Naive B cell (primary cell): ENCODE measurements around the gene KLHL26. TPM values are rescaled to one million over a fixed set of nuclear protein-coding genes. Genes with fewer than 3 reads are reported as not detected.
A peak's percentile ranks its signal among the peaks of the same experiment; 100 is the strongest.

Experiments used
- ATAC-seq, 2 donors: fragments of 150-1000 bp; cut with Tn5 transposase; 2 replicates each; pipeline ENCODE4 v1.10.0; 2021; ENCODE audit warnings: low read depth in 2 of 2, mild to moderate bottlenecking in 2 of 2, moderate library complexity in 2 of 2
- DNase-seq: peaks from one replicate; pipeline ENCODE4 v3.0.0; 2022
- H3K27ac Mint-ChIP-seq, 6 donors: one replicate each; pipeline ENCODE4 v1.8.0; 2020 to 2022; ENCODE audit warnings: mild to moderate bottlenecking in 6 of 6, mixed read lengths in 6 of 6, moderate library complexity in 5 of 6, inconsistent platforms in 2 of 6
- H3K27me3 Mint-ChIP-seq, 3 donors: one replicate each; pipeline ENCODE4 v1.8.0; 2021 to 2022; ENCODE audit warnings: mixed read lengths in 3 of 3, mild to moderate bottlenecking in 1 of 3
- H3K36me3 Mint-ChIP-seq, 2 donors: one replicate each; pipeline ENCODE4 v1.8.0; 2020 to 2022; ENCODE audit warnings: mixed read lengths in 2 of 2, inconsistent platforms in 1 of 2, mild to moderate bottlenecking in 1 of 2
- H3K4me1 Mint-ChIP-seq, 3 donors: one replicate each; pipeline ENCODE4 v1.8.0; 2020 to 2022; ENCODE audit warnings: mixed read lengths in 3 of 3, inconsistent platforms in 1 of 3, mild to moderate bottlenecking in 1 of 3, moderate library complexity in 1 of 3
- H3K4me3 Mint-ChIP-seq, 8 donors: one replicate each; pipeline ENCODE4 v1.8.0; 2020 to 2022; ENCODE audit warnings: mild to moderate bottlenecking in 8 of 8, mixed read lengths in 8 of 8, moderate library complexity in 8 of 8, inconsistent platforms in 2 of 8
- H3K9me3 Mint-ChIP-seq, 7 donors: one replicate each; pipeline ENCODE4 v1.8.0; 2020 to 2022; ENCODE audit warnings: mixed read lengths in 7 of 7, mild to moderate bottlenecking in 5 of 7, inconsistent platforms in 2 of 7, moderate library complexity in 1 of 7
- polyA plus RNA-seq, 6 donors: library from polyadenylated mRNA; unstranded; fragments of 300-500 nt; fragmentation: Illumina TruSeq; gene quantifications; one replicate each; pipeline ENCODE4 v1.2.3, GENCODE V29; 2021; ENCODE audit warnings: low read depth in 6 of 6

The KLHL26 gene
- polyA plus RNA-seq, 6 donors from 2014 or later, result 2.0 to 3.7 (median 3.6) TPM; not detected in 1

- Mint-ChIP-seq H3K4me1 (peaks cover 28 to 48% (median 34%) of the 10 kb centered on the region in 3 donors), H3K4me3 (peak overlapping the region; percentile 72 to 91 (median 86))
These were observed 24.6 kb upstream of the KLHL26 start for GRCh38 chr19:18612051-18612771.

GRCh38 chr19:18612772-18613588 is 23.8 kb upstream of the KLHL26 start, which contains the start of gene TMEM59L:
TSS of gene TMEM59L (plus strand) at chr19:18612870. CDS start at chr19:18612959, 89 bp downstream.
- Mint-ChIP-seq H3K9me3 (peaks cover 0 to 2% (median 0%) of the 10 kb centered on the region in 7 donors), H3K27ac (peak within 1 kb of the TSS in 2 of 6 donors; percentile 8 to 60), H3K4me1 (peaks cover 28 to 41% (median 28%) of the 10 kb centered on the region in 3 donors), H3K36me3 (no peaks in the 10 kb centered on the region), H3K4me3 (peak within 1 kb of the TSS; percentile 72 to 91 (median 86)), H3K27me3 (peaks cover 47 to 90% (median 74%) of the 10 kb centered on the region in 3 donors)
- ATAC-seq, result peak; percentile 64 to 71
- DNase-seq, result peak; percentile 48

More at GRCh38 chr19:18612051-18612771, 24.6 kb upstream of the KLHL26 start:
- ATAC-seq (peak; percentile 6 to 15), DNase-seq (no peak)
- Mint-ChIP-seq H3K9me3 (peaks cover 0 to 2% (median 0%) of the 10 kb centered on the region in 7 donors), H3K27me3 (peaks cover 41 to 90% (median 71%) of the 10 kb centered on the region in 3 donors), H3K27ac (peak overlapping the region in 1 of 6 donors; percentile 8), H3K36me3 (no peaks in the 10 kb centered on the region)

- peaks cover 44 to 87% (median 68%) of the 10 kb centered on the region in 3 donors for H3K27me3 Mint-ChIP-seq
- ATAC-seq (no peak), DNase-seq (no peak)
- H3K36me3 Mint-ChIP-seq, result no peaks in the 10 kb centered on the region
- peaks cover 25 to 37% (median 28%) of the 10 kb centered on the region in 3 donors for H3K4me1 Mint-ChIP-seq
- peak overlapping the region in 2 of 6 donors; percentile 60 to 84 for H3K27ac Mint-ChIP-seq
- H3K9me3 Mint-ChIP-seq, result peaks cover 0 to 2% (median 0%) of the 10 kb centered on the region in 7 donors
- H3K4me3 Mint-ChIP-seq, result peak overlapping the region; percentile 36 to 85 (median 80)
These were observed 23.1 kb upstream of the KLHL26 start for GRCh38 chr19:18613589-18614234.

GRCh38 chr19:18616023-18616422 is 20.8 kb upstream of the KLHL26 start:
- peaks cover 31 to 85% (median 57%) of the 10 kb centered on the region in 3 donors for H3K27me3 Mint-ChIP-seq
- ATAC-seq (no peak), DNase-seq (no peak)
- H3K36me3 Mint-ChIP-seq, result no peaks in the 10 kb centered on the region
- H3K4me3 Mint-ChIP-seq, result no peak overlapping the region
- peaks cover 18 to 27% (median 22%) of the 10 kb centered on the region in 3 donors for H3K4me1 Mint-ChIP-seq
- H3K9me3 Mint-ChIP-seq, result peaks cover 0 to 2% (median 0%) of the 10 kb centered on the region in 7 donors
- H3K27ac Mint-ChIP-seq, result peak overlapping the region in 1 of 6 donors; percentile 33

GRCh38 chr19:18617562-18617961 is 19.3 kb upstream of the KLHL26 start:
- peaks cover 8 to 15% (median 11%) of the 10 kb centered on the region in 3 donors for H3K4me1 Mint-ChIP-seq
- no peak for ATAC-seq

GRCh38 chr19:18618236-18618635 is 18.6 kb upstream of the KLHL26 start:
- no peak for ATAC-seq
- Mint-ChIP-seq H3K4me1 (peaks cover 6 to 12% (median 9%) of the 10 kb centered on the region in 3 donors), H3K9me3 (peaks cover 0 to 2% (median 0%) of the 10 kb centered on the region in 7 donors), H3K27ac (no peak overlapping the region), H3K36me3 (no peaks in the 10 kb centered on the region), H3K4me3 (peak overlapping the region in 1 of 8 donors; percentile 42), H3K27me3 (peaks cover 23 to 78% (median 40%) of the 10 kb centered on the region in 3 donors)
- DNase-seq, result no peak

More at GRCh38 chr19:18617562-18617961, 19.3 kb upstream of the KLHL26 start:
- Mint-ChIP-seq H3K9me3 (peaks cover 0 to 2% (median 0%) of the 10 kb centered on the region in 7 donors), H3K27ac (no peak overlapping the region), H3K4me3 (no peak overlapping the region), H3K27me3 (peaks cover 24 to 78% (median 45%) of the 10 kb centered on the region in 3 donors), H3K36me3 (no peaks in the 10 kb centered on the region)
- DNase-seq, result no peak

- DNase-seq, result no peak
- Mint-ChIP-seq H3K9me3 (peaks cover 0 to 2% (median 0%) of the 10 kb centered on the region in 7 donors), H3K4me3 (no peak overlapping the region), H3K27ac (no peak overlapping the region), H3K36me3 (no peaks in the 10 kb centered on the region), H3K27me3 (peaks cover 12 to 57% (median 20%) of the 10 kb centered on the region in 3 donors), H3K4me1 (no peaks in the 10 kb centered on the region)
- ATAC-seq, result no peak
These were observed 16.5 kb upstream of the KLHL26 start for GRCh38 chr19:18620311-18620710.

GRCh38 chr19:18620902-18621301 is 15.9 kb upstream of the KLHL26 start:
- DNase-seq (no peak), ATAC-seq (no peak)
- Mint-ChIP-seq H3K27me3 (peaks cover 11 to 51% (median 20%) of the 10 kb centered on the region in 3 donors), H3K27ac (no peak overlapping the region), H3K4me3 (no peak overlapping the region), H3K4me1 (no peaks in the 10 kb centered on the region), H3K9me3 (peaks cover 0 to 2% (median 0%) of the 10 kb centered on the region in 7 donors), H3K36me3 (no peaks in the 10 kb centered on the region)

- no peaks in the 10 kb centered on the region for H3K36me3 Mint-ChIP-seq
- H3K9me3 Mint-ChIP-seq, result no peaks in the 10 kb centered on the region
- H3K4me1 Mint-ChIP-seq, result peaks cover 0 to 4% (median 0%) of the 10 kb centered on the region in 3 donors
- ATAC-seq, result no peak
- no peak overlapping the region for H3K4me3 Mint-ChIP-seq
- DNase-seq, result no peak
- H3K27ac Mint-ChIP-seq, result no peak overlapping the region
- H3K27me3 Mint-ChIP-seq, result peaks cover 9 to 27% (median 10%) of the 10 kb centered on the region in 3 donors
These were observed 9.9 kb upstream of the KLHL26 start for GRCh38 chr19:18626906-18627305.

GRCh38 chr19:18629166-18630088 is 7.4 kb upstream of the KLHL26 start:
- H3K9me3 Mint-ChIP-seq, result no peaks in the 10 kb centered on the region
- no peak overlapping the region for H3K27ac Mint-ChIP-seq
- no peaks in the 10 kb centered on the region for H3K36me3 Mint-ChIP-seq
- no peak overlapping the region for H3K4me3 Mint-ChIP-seq
- peaks cover 9 to 19% (median 15%) of the 10 kb centered on the region in 3 donors for H3K27me3 Mint-ChIP-seq
- ATAC-seq (no peak), DNase-seq (no peak)
- peaks cover 0 to 4% (median 0%) of the 10 kb centered on the region in 3 donors for H3K4me1 Mint-ChIP-seq

GRCh38 chr19:18633321-18633720 is 3.5 kb upstream of the KLHL26 start:
- H3K27ac Mint-ChIP-seq, result no peak overlapping the region
- no peaks in the 10 kb centered on the region for H3K9me3 Mint-ChIP-seq
- H3K4me3 Mint-ChIP-seq, result peak overlapping the region in 2 of 8 donors; percentile 24 to 40
- H3K27me3 Mint-ChIP-seq, result peaks cover 8 to 18% (median 15%) of the 10 kb centered on the region in 3 donors
- ATAC-seq, result no peak
- H3K36me3 Mint-ChIP-seq, result no peaks in the 10 kb centered on the region
- no peak for DNase-seq
- peaks cover 28 to 31% (median 30%) of the 10 kb centered on the region in 3 donors for H3K4me1 Mint-ChIP-seq
